Activated naive CD8-positive, alpha-beta T cell treated with anti-CD3 and anti-CD28 coated beads, Interleukin-2, amount 10 ng/mL, durations not matched to agents 7 days and 5 days (primary cell): ENCODE results near the gene TMEM267. TPM values are rescaled to one million over a fixed set of nuclear protein-coding genes. Genes with fewer than 3 reads are reported as not detected.
A peak's percentile ranks its signal among the peaks of the same experiment; 100 is the strongest.
"Not testable (repeated sequence)": the region's sequence is repeated elsewhere in the genome, so short reads cannot be mapped to it uniquely, and the experiment has no call there.

ENCODE experiments used
- ATAC-seq: fragments of 150-1000 bp; cut with Tn5 transposase; one replicate; pipeline ENCODE4 v1.10.0; 2021; ENCODE audit warnings: low read depth, moderate library complexity
- POLR2A ChIA-PET: fragments of 350-600 bp; sonication (Branson Sonifier 250); formaldehyde crosslinking; loops from one replicate; lab custom pipeline; 2021; ENCODE audit warnings: antibody characterized with exemption; lab: Charles Lee
- DNase-seq: peaks from one replicate; pipeline ENCODE4 v3.0.0; 2021
- H3K27ac Mint-ChIP-seq: one replicate; pipeline ENCODE4 v1.8.0; 2022; ENCODE audit warnings: mild to moderate bottlenecking, mixed read lengths
- H3K27me3 Mint-ChIP-seq: one replicate; pipeline ENCODE4 v1.8.0; 2022; ENCODE audit warnings: mild to moderate bottlenecking, moderate library complexity, mixed read lengths
- H3K36me3 Mint-ChIP-seq: one replicate; pipeline ENCODE4 v1.8.0; 2021; ENCODE audit warnings: mild to moderate bottlenecking, mixed read lengths
- H3K4me1 Mint-ChIP-seq: one replicate; pipeline ENCODE4 v1.8.0; 2021; ENCODE audit warnings: mixed read lengths
- H3K4me3 Mint-ChIP-seq: one replicate; pipeline ENCODE4 v1.8.0; 2022; ENCODE audit warnings: mild to moderate bottlenecking, moderate library complexity, mixed read lengths
- H3K9me3 Mint-ChIP-seq: one replicate; pipeline ENCODE4 v1.8.0; 2021; ENCODE audit warnings: mixed read lengths
- total RNA-seq, 2 experiments: library from RNA; stranded (reverse); gene quantifications; one replicate each; pipeline ENCODE4 v1.2.3, GENCODE V29; 2021

The TMEM267 gene
- total RNA-seq = 10 to 100 TPM; 13.6 to 19.8 TPM

DNA sequence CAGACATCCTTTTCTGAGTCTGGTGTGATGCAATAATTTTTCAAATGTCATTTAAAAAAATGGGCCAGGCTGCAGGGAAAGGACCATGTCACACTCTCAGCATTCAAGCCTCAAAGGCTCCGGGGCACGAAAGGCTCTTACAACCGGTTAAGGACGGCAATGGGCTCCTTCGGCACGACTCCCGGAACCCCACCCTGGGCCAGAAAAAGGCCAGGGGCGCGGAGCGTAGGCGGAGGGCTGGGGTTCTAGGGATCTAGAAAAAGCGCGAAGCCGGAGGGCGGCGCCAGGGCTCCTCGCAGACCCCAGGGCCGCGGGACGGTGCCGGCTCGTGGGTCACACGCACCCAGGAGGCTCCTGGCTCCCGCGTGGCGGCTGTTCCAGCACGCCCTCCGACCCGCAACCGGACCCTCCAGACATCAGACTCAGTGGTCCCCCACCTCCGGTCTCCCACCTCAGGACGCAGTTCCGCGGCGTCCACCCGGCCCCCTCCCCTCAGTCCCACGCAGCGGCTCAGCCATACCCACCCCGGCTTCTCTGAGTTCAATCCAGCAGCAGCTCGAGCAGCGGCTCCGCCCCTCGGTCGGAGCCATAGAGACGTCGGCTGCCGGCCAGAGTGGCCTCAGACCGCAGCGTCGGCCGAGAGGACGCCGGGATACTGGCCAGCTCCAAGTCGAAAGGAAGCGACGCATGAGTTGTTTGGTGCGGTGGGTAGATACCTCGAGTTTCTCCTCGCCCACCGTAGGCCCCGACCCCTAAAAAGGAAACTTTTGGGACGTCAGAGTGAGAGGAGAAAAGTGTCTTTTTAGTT lies at the start of gene TMEM267:
Gene TMEM267 (minus strand): TSS at position 568 of the 808 bp plus-strand sequence. CDS start 29,896 bp downstream, outside the sequence.
- DNase-seq = peak; percentile 84
- peak within 1 kb of the TSS; percentile 98 for H3K4me3 Mint-ChIP-seq
- POLR2A ChIA-PET = interaction anchor here (0.6 to 4.4 kb wide), 42 partner anchors 9 to 1579 kb away, joined by 3 to 67 read pairs (median 5); partner anchors contain the start of genes ANXA2R, C5orf34, HMGCS1 and NNT

DNA sequence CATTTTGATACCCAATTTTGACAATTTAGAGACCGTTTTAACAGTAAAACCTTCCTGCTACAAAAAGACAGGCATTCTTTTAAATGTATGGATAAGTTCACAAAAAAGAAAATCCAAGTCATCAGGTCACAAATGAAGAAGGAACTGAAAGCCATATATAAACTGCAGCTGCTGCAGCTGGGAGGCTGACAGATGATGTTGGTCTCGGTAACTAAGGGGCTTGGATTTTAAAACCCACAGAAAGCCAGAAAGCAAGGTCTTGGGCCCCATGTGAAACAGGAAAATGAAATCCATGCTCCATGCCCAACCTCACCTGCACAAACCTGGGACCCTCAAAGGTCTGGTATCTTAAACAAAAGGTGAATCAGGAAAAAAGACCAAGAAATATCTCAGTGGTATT lies 47.0 kb upstream of the TMEM267 start:
- no peaks in the 10 kb centered on the region for H3K27me3 Mint-ChIP-seq
- no peak overlapping the region for H3K27ac Mint-ChIP-seq
- ATAC-seq (no peak), DNase-seq (no peak)
- POLR2A ChIA-PET = no interaction called here
- H3K9me3 Mint-ChIP-seq = no peaks in the 10 kb centered on the region
- H3K4me3 Mint-ChIP-seq = no peak overlapping the region
- peaks cover 56% of the 10 kb centered on the region for H3K36me3 Mint-ChIP-seq
- H3K4me1 Mint-ChIP-seq = peaks cover 17% of the 10 kb centered on the region

More for the DNA sequence above, at the start of gene TMEM267:
- peak; percentile 82 for ATAC-seq
- H3K27me3 Mint-ChIP-seq = no peaks in the 10 kb centered on the region
- H3K9me3 Mint-ChIP-seq = no peaks in the 10 kb centered on the region
- peaks cover 34% of the 10 kb centered on the region for H3K4me1 Mint-ChIP-seq
- peaks cover 14% of the 10 kb centered on the region for H3K36me3 Mint-ChIP-seq
- H3K27ac Mint-ChIP-seq = peak within 1 kb of the TSS; percentile 100

DNA sequence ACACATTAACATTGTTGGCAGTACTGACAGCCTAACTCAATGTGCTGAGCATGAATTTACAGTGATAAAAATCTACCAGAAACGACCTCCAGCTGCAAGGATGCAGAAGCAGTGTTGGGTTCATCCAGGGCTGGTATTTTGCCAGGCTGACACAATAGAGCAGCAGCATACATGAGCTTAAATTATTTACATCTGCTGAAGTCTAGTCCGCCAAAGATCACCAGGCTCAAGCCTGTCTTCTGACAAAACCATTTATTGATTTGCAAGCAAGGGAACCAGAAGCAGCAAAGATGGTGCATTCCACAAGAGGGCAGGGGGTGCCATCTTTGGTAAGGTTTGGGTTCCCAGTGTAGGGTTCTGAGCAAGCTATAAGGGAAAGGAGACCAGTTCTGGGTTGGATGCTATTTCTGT lies 40.0 kb upstream of the TMEM267 start:
- Mint-ChIP-seq H3K36me3 (peaks cover 38% of the 10 kb centered on the region), H3K27ac (no peak overlapping the region), H3K27me3 (no peaks in the 10 kb centered on the region), H3K9me3 (no peaks in the 10 kb centered on the region), H3K4me3 (no peak overlapping the region), H3K4me1 (no peaks in the 10 kb centered on the region)
- ATAC-seq (no peak), DNase-seq (no peak)
- POLR2A ChIA-PET = no interaction called here

DNA sequence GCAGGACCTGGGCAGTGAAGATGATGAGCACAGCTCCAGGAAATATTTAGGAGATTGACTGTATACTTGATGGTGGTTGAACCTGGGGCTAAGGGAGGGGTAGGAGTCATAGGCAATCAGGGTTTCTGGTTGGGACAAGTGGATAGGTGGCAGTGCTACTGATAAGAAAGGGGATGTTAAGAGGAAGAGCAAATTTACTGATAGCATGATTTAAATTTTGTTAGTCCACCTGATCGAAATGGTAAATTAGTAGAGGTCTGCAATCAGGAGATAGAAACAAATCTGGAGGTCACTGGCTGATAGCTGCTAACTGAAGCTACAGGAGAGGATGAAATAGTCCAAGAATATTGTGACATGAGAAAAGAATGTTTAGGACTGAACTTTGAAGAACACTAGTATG lies 37.0 kb upstream of the TMEM267 start:
- H3K36me3 Mint-ChIP-seq = peaks cover 23% of the 10 kb centered on the region
- POLR2A ChIA-PET = interaction anchor here (0.6 to 0.7 kb wide), 2 partner anchors 37 to 67 kb away, joined by 3 read pairs; partner anchors contain the start of gene TMEM267
- no peak overlapping the region for H3K27ac Mint-ChIP-seq
- DNase-seq (no peak), ATAC-seq (no peak)
- H3K4me1 Mint-ChIP-seq = peaks cover 4% of the 10 kb centered on the region
- H3K27me3 Mint-ChIP-seq = no peaks in the 10 kb centered on the region
- H3K4me3 Mint-ChIP-seq = no peak overlapping the region
- no peaks in the 10 kb centered on the region for H3K9me3 Mint-ChIP-seq

DNA sequence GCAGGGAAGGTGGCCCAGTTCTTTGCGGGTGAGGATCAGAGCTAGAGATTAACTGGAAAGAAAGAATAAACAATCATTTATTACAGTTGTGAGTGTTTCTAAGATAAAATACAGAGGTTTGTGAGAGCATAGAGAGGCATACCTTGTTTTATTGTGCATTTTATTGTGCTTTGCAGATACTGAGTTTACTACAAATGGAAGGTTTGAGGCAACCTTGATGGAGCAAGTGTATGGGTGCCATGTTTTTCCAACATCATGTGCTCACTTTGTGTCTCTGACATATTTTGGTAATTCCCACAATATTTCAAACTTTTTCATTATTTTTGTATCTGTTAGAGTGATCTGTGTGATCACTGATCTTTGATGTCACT lies 32.0 kb upstream of the TMEM267 start:
- ATAC-seq = no peak
- peak overlapping the region; percentile 86 for H3K4me3 Mint-ChIP-seq
- H3K27me3 Mint-ChIP-seq = no peaks in the 10 kb centered on the region
- H3K9me3 Mint-ChIP-seq = peaks cover 3% of the 10 kb centered on the region
- POLR2A ChIA-PET = interaction anchor here (1.1 to 4.7 kb wide), 5 partner anchors 32 to 87 kb away, joined by 3 to 67 read pairs (median 5); partner anchors contain the start of genes NNT, PAIP1 and TMEM267
- peaks cover 27% of the 10 kb centered on the region for H3K4me1 Mint-ChIP-seq
- H3K36me3 Mint-ChIP-seq = peaks cover 18% of the 10 kb centered on the region
- no peak for DNase-seq
- peak overlapping the region; percentile 93 for H3K27ac Mint-ChIP-seq

DNA sequence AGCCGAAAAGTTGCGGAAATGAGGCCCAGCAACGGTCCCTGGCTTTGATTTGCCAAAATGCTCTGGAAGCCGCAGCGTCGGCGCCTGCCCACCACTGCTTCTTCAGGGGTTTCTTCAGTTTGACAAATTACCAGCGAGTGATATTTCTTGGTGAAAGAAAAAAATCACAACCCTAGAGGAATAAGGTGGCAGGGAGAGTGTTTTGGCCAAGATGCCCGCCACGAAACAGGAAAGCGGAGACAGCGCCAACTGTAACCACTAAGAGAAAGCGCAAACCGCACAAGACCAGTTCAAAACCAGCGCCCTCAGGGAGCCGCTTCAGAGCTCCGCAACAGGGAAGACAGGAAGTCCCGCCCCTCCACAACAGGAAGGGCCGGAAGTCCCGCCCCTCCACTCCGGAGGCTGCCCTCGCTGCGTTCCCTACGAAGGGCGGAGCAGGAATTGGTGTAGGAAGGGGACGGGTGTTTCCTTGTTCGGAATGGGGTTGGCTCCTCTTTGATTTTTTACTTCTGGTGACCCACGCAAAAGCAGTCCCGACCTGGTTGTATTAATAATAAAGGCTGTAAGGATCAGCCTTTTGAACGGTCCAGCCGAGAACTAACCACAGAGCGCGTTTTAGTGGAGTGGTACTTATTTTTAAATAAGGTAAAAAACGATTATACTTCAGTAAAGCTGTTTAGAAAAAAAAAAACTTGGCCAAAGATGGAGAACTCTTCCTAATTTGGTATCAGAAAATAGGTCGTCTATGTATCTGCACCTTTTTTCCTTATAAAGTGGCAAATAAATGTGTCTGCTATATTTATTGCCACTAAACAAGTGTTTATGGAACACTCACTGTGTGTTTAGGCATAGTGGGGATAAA lies 31.4 kb upstream of the TMEM267 start, which contains the start of gene C5orf34:
Gene C5orf34 (minus strand): TSS at position 333 of the 862 bp plus-strand sequence. CDS start 5,809 bp downstream, outside the sequence.
- ATAC-seq = peak; percentile 94
- Mint-ChIP-seq H3K36me3 (peaks cover 15% of the 10 kb centered on the region), H3K4me1 (peaks cover 27% of the 10 kb centered on the region), H3K27ac (peak within 1 kb of the TSS; percentile 93), H3K9me3 (peaks cover 3% of the 10 kb centered on the region), H3K4me3 (peak within 1 kb of the TSS; percentile 86), H3K27me3 (no peaks in the 10 kb centered on the region)
- POLR2A ChIA-PET = interaction anchor here (1.0 to 4.7 kb wide), 7 partner anchors 26 to 202 kb away, joined by 3 to 67 read pairs (median 4); partner anchors contain the start of genes HMGCS1, NNT, PAIP1 and TMEM267
- DNase-seq = peak; percentile 92

DNA sequence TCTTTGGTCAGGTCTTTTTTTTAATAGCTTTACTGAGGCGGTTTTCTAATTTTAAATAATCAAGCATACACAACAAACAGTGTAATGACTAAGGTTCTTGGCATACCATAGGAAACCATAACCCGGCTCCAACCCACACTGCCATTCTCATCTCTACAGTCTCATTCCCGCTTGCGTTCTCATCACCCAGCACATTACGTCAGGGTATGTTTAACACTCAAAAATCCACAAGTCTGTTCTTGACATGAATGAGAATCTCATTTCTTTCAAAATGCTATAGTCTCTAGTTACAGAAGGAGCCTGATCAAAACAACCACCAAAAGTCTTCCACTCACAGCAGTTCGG lies 30.8 kb upstream of the TMEM267 start:
- Mint-ChIP-seq H3K4me3 (peak overlapping the region; percentile 86), H3K27me3 (no peaks in the 10 kb centered on the region), H3K36me3 (peaks cover 15% of the 10 kb centered on the region), H3K27ac (peak overlapping the region; percentile 93), H3K9me3 (peaks cover 3% of the 10 kb centered on the region), H3K4me1 (peaks cover 27% of the 10 kb centered on the region)
- POLR2A ChIA-PET = interaction anchor here (1.0 to 4.7 kb wide), 6 partner anchors 25 to 202 kb away, joined by 3 to 67 read pairs (median 4); partner anchors contain the start of genes HMGCS1, NNT and TMEM267
- DNase-seq = no peak
- ATAC-seq = no peak

DNA sequence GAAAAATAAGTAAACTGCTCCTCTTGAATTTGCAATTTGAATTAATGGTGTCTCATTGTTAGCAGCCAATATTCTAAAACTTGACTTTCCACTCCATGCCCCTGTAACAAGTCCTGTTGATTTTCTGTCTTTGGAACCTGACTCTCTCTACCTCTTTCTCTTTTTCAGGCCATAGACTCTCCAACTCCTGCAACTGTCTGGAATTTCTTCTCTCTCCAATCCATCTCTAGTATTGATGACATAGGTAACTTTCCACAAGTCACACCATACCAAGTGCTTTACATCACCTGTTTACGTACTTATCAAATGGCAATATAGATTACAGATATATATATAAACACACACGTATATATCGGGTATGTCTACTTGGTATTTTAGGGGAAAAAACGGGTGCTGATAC lies 30.4 kb upstream of the TMEM267 start:
- POLR2A ChIA-PET = interaction anchor here (1.6 to 4.7 kb wide), 3 partner anchors 25 to 89 kb away, joined by 4 to 67 read pairs (median 11); partner anchors contain the start of genes NNT and TMEM267
- Mint-ChIP-seq H3K4me3 (peak overlapping the region; percentile 86), H3K4me1 (peaks cover 27% of the 10 kb centered on the region), H3K27me3 (no peaks in the 10 kb centered on the region), H3K9me3 (peaks cover 3% of the 10 kb centered on the region), H3K27ac (peak overlapping the region; percentile 93), H3K36me3 (peaks cover 16% of the 10 kb centered on the region)
- no peak for ATAC-seq
- DNase-seq = no peak

DNA sequence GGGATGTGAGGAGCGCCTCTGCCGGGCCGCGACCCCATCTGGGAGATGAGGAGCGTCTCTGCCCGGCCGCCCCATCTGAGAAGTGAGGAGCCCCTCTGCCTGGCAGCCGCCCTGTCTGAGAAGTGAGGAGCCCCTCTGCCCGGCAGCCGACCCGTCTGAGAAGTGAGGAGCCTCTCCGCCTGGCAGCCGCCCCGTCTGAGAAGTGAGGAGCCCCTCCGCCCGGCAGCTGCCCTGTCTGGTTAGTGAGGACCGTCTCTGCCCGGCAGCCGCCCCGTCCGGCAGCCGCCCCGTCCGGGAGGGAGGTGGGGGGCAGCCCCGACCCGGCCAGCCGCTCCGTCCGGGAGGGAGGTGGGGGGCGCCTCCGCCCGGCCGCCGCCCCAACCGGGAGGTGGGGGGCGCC lies 27.4 kb upstream of the TMEM267 start:
- peaks cover 21% of the 10 kb centered on the region for H3K36me3 Mint-ChIP-seq
- peaks cover 26% of the 10 kb centered on the region for H3K4me1 Mint-ChIP-seq
- H3K27me3 Mint-ChIP-seq, DNase-seq, H3K4me3 Mint-ChIP-seq, H3K9me3 Mint-ChIP-seq, ATAC-seq, POLR2A ChIA-PET, H3K27ac Mint-ChIP-seq: not testable (repeated sequence)

DNA sequence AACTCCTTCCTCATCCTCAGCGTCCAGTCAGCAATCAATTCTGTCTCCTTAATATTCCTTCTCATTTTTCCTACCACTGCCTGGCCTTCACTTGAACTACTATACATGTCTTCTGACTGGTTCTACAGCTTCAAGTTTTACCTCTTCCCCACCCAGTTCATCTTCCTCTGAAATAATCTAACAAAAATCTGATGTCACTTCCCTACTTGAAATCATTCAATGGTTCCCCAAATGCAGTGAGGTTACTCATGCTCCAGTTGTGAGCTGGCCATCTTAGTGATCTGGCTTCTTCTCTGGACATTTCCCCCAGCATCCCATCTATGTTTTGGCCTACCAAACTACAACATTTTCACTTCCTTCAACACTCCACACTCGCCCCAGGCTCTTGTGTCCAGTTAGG lies 14.9 kb upstream of the TMEM267 start:
- Mint-ChIP-seq H3K9me3 (no peaks in the 10 kb centered on the region), H3K27me3 (no peaks in the 10 kb centered on the region), H3K4me3 (no peak overlapping the region), H3K4me1 (peaks cover 6% of the 10 kb centered on the region), H3K36me3 (peaks cover 23% of the 10 kb centered on the region), H3K27ac (no peak overlapping the region)
- DNase-seq (no peak), ATAC-seq (no peak)
- POLR2A ChIA-PET = interaction anchor here (0.5 to 2.7 kb wide), 2 partner anchors 14 to 303 kb away, joined by 5 to 10 read pairs; partner anchors contain the start of gene TMEM267

GRCh38 chr5:43497311-43498104 lies 13.8 kb upstream of the TMEM267 start:
- Mint-ChIP-seq H3K27me3 (no peaks in the 10 kb centered on the region), H3K4me3 (no peak overlapping the region), H3K4me1 (peaks cover 6% of the 10 kb centered on the region), H3K9me3 (no peaks in the 10 kb centered on the region), H3K36me3 (peaks cover 16% of the 10 kb centered on the region), H3K27ac (no peak overlapping the region)
- ATAC-seq = no peak
- DNase-seq = no peak
- POLR2A ChIA-PET = interaction anchor here (2.7 kb wide), 1 partner anchor 13 kb away, joined by 10 read pairs; the partner anchor contains the start of gene TMEM267

DNA sequence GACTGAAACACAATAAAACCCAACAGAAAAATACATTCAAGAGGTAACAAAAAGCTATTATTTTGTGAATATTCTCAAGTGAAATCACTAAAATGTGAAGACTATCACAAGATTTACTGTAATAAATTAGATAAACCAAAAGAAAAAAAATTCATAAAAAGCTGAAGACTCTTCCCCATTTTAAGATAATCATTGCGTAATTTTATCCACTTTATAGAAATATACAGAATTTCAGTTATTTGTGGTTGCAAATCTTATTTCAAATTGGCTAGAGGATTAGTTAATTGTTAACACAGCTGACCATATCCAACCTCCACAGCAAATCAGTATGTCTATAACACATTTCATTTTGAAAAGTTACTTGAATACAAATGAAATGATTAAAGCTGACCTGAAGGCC lies 7.7 kb upstream of the TMEM267 start:
- H3K4me1 Mint-ChIP-seq = peaks cover 4% of the 10 kb centered on the region
- H3K4me3 Mint-ChIP-seq = no peak overlapping the region
- H3K36me3 Mint-ChIP-seq = peaks cover 8% of the 10 kb centered on the region
- no peak for ATAC-seq
- POLR2A ChIA-PET = interaction anchor here (0.7 kb wide), 1 partner anchor 22 kb away, joined by 4 read pairs; no protein-coding TSS in a partner anchor
- no peak for DNase-seq
- H3K27ac Mint-ChIP-seq = no peak overlapping the region
- H3K27me3 Mint-ChIP-seq = no peaks in the 10 kb centered on the region
- no peaks in the 10 kb centered on the region for H3K9me3 Mint-ChIP-seq
